Measurements from ENCODE around the gene PLEKHA6. TPM values are rescaled to one million over a fixed set of nuclear protein-coding genes. Genes with fewer than 3 reads are reported as not detected.

PLEKHA6 gene
- total and polyA plus RNA-seq, 10 donors, result 0.47 to 6.5 (median 2.7) TPM

DNA sequence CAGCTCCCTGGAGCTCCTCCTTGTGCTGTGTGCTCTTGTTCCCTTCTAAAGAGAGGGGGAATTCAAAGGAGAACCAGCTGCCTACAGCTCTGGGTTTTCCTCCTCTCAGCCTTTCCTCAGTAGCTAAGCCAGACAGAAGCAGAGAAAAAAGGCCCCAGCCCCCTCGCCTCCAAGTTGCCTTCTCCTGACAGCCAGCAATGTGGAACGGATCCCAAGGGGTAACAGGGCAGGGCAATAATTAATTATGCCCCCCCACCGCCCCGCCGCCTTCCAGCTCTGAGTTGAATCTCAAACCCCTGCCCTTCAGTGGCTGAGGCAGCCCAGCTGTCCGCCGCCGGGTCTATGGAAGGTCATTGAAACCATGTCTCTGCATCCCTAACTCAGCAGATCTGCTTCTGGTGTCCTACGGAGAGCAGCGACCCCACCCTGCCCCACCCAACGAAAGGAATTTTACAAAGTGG lies 76.9 kb downstream of the PLEKHA6 start:
- Histone ChIP-seq H3K36me3 (no peaks in the 10 kb centered on the region), H3K4me3 (no peak overlapping the region), H3K9me3 (no peaks in the 10 kb centered on the region), H3K4me1 (peaks cover 10 to 46% (median 20%) of the 10 kb centered on the region in 6 donors), H3K27me3 (replicated peaks in 1 of 7) (peaks cover 0 to 8% (median 0%) of the 10 kb centered on the region in 7 donors), H3K27ac (peak overlapping the region in 4 of 8 donors; percentile 16 to 46 (median 27))
- WGBS, 5 donors, result 62 to 75% (median 75%) methylated on average over 11 of the region's 11 CpGs
- TF ChIP-seq POLR2A (IDR thresholded peaks at IDR 0.05), result no peak
- no peak for TF ChIP-seq POLR2AphosphoS5 (IDR thresholded peaks at IDR 0.05)
- TF ChIP-seq, protein P1, sequence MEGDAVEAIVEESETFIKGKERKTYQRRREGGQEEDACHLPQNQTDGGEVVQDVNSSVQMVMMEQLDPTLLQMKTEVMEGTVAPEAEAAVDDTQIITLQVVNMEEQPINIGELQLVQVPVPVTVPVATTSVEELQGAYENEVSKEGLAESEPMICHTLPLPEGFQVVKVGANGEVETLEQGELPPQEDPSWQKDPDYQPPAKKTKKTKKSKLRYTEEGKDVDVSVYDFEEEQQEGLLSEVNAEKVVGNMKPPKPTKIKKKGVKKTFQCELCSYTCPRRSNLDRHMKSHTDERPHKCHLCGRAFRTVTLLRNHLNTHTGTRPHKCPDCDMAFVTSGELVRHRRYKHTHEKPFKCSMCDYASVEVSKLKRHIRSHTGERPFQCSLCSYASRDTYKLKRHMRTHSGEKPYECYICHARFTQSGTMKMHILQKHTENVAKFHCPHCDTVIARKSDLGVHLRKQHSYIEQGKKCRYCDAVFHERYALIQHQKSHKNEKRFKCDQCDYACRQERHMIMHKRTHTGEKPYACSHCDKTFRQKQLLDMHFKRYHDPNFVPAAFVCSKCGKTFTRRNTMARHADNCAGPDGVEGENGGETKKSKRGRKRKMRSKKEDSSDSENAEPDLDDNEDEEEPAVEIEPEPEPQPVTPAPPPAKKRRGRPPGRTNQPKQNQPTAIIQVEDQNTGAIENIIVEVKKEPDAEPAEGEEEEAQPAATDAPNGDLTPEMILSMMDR (IDR thresholded peaks at IDR 0.05 in 8 of 11, conservative IDR thresholded peaks at IDR 0.05 in 3 of 11), result no peak
- no peak for DNase-seq
- intact Hi-C loops (cut with DNase I; ENCODE audit: low total_unique reads), result no loop called here

DNA sequence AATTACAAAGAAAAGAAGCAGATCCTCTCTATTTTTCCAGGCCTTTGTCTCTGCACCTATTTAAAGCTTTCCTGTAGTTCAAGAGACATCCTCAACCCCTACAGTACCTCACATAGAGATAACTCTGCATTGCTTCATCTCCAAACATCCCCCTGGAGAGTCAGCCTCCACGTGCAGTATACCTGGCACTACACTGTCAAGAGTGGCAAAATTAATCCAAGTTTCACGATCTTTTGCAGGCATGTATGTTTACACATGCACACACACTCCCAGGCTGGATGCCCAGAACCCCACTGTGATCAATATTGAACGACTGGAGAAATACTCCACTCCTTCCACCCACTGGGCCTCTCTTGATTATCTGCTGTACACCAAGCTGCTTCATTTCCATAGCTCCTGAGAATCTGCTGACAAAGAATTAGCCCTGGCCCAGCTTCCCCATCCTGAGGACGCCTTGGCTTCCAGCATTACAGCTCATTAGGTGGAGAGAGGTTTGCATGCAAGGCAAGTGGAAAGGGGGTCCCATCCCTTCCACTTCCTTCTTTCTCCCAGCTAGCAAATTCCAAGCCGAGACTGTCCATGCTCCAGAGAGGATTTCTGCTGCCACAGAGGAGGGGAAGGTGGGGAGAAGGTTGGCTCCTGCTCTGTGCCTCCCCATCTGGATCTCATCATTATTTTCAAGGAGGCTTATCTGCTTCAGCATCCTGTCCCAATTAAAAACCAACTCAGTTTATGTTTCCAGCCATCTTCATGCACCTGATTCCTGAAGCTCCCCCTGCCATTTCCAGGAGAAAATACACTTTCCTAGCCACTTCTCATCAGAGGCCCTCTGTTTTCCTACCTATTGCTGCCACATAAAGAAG lies 79.4 kb downstream of the PLEKHA6 start:
- TF ChIP-seq, protein P1 (IDR thresholded peaks at IDR 0.05 in 8 of 11, conservative IDR thresholded peaks at IDR 0.05 in 3 of 11), result no peak
- no peak for TF ChIP-seq POLR2A (IDR thresholded peaks at IDR 0.05)
- no peak for TF ChIP-seq POLR2AphosphoS5 (IDR thresholded peaks at IDR 0.05)
- DNase-seq, result no peak
- 67 to 82% (median 72%) methylated on average over 5 of the region's 5 CpGs for WGBS, 5 donors
- no peaks in the 10 kb centered on the region for H3K36me3 ChIP-seq
- H3K4me1 ChIP-seq, result peaks cover 0 to 22% (median 0%) of the 10 kb centered on the region in 6 donors
- intact Hi-C loops (cut with DNase I; ENCODE audit: low total_unique reads), result no loop called here
- no peaks in the 10 kb centered on the region for H3K9me3 ChIP-seq
- no peak overlapping the region for H3K4me3 ChIP-seq
- no peak overlapping the region for H3K27ac ChIP-seq
- H3K27me3 ChIP-seq (replicated peaks in 1 of 7), result peaks cover 0 to 16% (median 0%) of the 10 kb centered on the region in 7 donors

DNA sequence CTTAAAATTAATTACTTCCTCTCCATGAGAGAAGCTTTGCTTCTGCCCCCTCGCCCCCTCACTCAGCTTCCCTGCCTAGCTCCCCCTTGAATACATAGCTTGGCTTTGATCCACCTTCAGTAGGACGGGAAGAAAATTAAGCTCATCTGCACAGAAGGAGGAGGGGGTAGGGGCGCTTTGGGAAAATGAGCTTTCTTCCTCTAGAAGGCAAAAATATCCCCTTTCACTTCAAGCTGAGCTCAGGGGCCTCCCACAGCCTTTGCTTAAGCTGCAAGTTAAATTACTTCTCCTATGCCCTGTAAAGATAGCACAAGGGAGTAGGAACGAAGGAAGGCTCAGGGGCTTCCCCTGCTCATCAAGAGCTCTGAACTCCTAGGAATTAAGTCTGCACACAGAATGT lies 80.8 kb downstream of the PLEKHA6 start:
- DNase-seq, result no peak
- 20 to 32% (median 28%) methylated on average over 4 of the region's 4 CpGs for WGBS, 5 donors
- peaks cover 0 to 18% (median 0%) of the 10 kb centered on the region in 6 donors for H3K4me1 ChIP-seq

More for the DNA sequence above, 80.8 kb downstream of the PLEKHA6 start:
- Histone ChIP-seq H3K9me3 (no peaks in the 10 kb centered on the region), H3K4me3 (no peak overlapping the region), H3K27ac (peak overlapping the region in 1 of 8 donors; percentile 36), H3K36me3 (no peaks in the 10 kb centered on the region), H3K27me3 (replicated peaks in 1 of 7) (peaks cover 0 to 23% (median 0%) of the 10 kb centered on the region in 7 donors)
- TF ChIP-seq POLR2AphosphoS5 (IDR thresholded peaks at IDR 0.05) (no peak), POLR2A (IDR thresholded peaks at IDR 0.05) (no peak)
- TF ChIP-seq, protein P1 (IDR thresholded peaks at IDR 0.05 in 8 of 11, conservative IDR thresholded peaks at IDR 0.05 in 3 of 11), result no peak
- intact Hi-C loops (cut with DNase I; ENCODE audit: low total_unique reads), result no loop called here
